HG03442 (cell line): Measurements from ENCODE around the gene IPCEF1.

Experiments
- ATAC-seq: cut with Tn5 transposase; IDR thresholded peaks from one replicate; pipeline ENCODE4 v1.9.1; 2021; ENCODE audit warnings: mild to moderate bottlenecking, moderate library complexity; ENCODE audit not compliant: unreplicated experiment

The IPCEF1 gene

GRCh38 chr6:154297721-154298120 is 58.9 kb downstream of the IPCEF1 start:
- no peak for ATAC-seq

- no peak for ATAC-seq
These were observed 59.4 kb downstream of the IPCEF1 start for GRCh38 chr6:154297210-154297609.

- ATAC-seq = no peak
These were observed 60.9 kb downstream of the IPCEF1 start for GRCh38 chr6:154295733-154296132.

DNA sequence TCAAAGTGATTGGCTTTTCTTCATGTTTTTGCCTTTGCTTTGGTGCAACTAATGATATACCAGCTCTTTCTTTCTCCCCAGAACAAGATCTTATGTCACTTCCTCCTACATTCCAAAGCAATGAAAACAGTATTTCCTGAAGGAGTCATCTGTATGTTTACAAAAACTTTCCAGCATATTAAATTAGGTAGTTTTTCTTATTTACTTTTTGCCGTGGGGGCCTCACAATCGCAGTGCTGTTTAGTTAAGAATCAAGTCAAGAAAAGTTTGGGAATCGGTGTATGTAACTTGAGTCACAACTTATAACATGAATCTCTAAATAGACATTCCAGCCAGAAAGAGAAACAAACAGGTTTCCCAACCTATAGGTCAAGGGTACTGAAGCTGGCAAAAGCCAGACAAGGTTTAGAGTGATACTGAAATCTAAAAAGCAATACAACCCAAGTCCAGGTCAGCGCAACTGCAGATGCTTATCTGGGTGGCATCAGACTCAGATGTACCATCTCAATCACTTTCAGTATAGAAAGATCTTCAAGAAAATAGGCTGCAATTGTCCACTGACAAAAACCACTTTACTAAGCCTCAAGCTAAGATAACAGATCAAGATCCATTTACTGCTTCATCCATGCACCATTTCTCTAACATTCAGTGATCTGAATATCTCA is 63.6 kb downstream of the IPCEF1 start:
- ATAC-seq = no peak

DNA sequence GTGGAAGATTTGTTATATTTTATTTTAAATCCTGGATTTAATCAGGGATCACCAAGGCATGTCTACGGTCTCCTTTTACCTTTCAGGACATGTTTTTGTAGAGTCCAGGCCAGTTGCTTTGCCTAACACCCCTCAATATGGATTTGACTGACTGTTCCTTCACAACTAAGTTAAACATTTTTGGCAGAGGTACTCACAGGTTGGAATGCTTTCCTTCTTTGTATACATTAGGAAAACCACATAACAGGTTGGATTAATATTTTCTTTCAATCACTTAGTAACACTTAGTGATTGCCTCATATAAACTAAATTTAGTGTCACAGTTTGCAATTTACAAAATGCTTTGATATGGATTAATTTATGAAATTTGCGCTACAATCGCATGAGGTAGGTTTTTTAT is 64.5 kb downstream of the IPCEF1 start:
- ATAC-seq = no peak

DNA sequence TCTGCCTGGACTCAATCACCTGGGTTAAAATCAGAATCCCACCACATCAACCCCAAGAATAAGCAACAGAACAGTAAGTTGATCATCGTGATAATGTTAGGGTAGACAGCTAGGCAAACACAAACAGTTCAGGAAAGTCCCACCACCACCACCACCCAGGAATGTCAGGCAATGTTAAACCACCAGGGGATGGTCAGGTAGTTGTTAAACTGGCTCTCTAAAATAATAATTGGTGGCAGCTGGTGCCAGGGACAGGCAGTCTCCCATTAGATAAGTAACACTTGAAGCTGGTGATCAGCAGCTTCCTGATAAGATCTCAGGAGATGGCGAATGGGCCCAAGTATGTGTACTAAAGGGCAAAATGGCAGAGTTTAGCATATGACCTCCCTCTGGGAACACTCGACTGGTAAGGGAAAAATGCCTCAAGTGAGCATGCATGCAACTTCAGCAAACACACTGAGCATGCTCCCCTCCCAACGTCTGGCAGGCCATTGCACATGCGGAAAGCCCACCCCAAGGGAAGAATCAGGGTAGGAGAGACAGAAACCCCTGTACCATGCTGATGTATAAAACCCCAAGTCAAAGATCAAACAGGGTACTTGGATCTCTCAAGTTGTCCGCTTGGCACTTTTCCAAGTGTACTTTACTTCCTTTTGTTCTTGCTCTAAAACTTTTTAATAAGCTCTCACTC is 66.6 kb downstream of the IPCEF1 start:
- ATAC-seq = peak; percentile 41

- no peak for ATAC-seq
These were observed 70.8 kb downstream of the IPCEF1 start for GRCh38 chr6:154285826-154286225.

GRCh38 chr6:154284313-154284853 is 72.2 kb downstream of the IPCEF1 start:
- no peak for ATAC-seq

- ATAC-seq = no peak
These were observed 76.1 kb downstream of the IPCEF1 start for GRCh38 chr6:154280521-154280920.

DNA sequence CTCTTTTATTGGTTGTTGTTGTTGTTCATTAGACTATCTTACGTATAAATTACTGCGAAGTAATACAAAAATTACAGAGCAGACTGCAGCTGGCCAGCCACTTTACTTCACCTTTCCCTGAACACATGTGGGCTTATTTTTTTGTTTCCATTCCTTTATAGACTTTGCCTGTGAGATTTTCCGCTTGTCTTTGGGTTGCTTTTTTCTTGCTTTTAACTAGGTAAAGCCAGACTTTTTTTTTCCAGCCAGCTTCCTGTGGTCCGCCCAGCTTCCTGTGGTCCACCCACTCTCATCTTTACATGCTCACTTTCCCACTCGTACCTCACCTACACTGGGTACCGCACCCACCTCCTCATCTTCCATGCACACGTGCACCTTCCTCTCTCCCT is 79.0 kb downstream of the IPCEF1 start:
- peak; percentile 47 for ATAC-seq

DNA sequence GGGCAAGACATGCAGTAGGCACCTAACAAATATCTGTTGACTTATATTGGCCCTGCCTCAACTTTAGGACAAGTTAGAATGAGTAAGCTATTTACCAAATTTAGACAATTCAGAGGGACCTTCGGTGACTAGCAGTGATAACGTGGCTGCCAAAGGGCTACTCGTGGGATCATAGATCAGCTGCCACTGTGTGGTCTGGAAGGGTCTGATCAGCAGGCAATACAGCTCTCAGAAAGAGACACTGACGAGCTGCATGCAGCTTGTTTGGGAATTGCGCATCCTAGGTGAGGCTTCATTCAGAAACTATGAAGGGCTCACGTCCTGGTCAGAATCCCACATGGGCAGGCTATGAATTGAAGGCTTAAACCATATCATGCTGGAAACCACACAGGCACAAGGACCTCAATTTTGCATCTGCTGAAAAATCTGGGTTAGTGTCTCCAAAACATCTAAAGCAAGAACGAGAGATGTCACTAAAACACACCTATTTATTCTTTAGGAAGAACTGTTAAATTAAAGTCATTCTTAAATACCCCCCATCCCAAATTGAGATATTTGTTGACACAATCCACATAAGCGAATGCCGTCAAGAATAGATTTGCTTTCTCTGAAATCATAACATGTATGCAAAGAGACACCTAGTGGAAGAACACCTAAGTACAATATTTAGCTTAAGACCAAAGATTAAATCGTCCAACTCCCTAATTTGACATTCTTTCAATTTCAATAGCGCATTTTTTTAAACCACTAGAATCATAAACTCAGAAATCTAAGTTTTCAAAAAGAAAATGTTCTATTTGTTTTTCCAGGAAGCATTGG is 79.6 kb downstream of the IPCEF1 start:
- ATAC-seq = peak; percentile 57

DNA sequence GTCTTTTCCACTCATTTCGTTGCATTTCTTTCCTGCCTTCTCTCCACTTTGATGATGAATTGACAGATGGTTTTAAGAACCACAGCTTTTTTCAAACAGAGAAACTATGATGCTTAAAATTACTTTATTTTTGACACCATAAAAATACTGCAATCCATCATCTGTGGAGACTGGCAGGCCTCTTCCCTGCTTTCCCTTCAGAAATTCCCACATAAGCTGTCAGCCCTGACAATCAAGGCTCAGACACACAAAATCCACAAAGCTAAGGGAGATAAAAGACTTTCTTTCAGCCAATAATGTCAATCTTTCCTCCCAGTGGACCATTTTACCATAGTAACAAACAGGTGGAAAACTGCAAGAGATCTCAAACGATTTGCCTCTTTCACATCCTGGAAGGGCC is 82.4 kb downstream of the IPCEF1 start:
- no peak for ATAC-seq

DNA sequence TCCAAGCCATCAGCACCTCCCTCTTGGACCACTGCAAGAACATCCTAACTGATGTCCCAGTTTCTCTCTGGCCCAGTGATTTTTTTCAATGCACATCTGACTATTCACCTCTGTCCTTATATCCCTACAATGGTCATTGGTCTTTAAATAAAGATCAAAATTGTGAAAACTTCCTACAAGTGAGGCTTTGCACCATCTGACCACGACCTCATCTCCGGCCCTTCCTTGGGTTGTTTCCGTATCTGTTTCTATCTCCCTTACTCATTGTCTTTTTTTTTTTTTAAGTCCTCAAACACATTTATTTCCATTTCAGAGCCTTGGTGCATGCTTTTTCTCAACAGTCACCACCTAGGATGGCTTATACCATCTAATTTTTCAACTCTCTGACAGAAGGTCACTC is 88.1 kb downstream of the IPCEF1 start:
- no peak for ATAC-seq

DNA sequence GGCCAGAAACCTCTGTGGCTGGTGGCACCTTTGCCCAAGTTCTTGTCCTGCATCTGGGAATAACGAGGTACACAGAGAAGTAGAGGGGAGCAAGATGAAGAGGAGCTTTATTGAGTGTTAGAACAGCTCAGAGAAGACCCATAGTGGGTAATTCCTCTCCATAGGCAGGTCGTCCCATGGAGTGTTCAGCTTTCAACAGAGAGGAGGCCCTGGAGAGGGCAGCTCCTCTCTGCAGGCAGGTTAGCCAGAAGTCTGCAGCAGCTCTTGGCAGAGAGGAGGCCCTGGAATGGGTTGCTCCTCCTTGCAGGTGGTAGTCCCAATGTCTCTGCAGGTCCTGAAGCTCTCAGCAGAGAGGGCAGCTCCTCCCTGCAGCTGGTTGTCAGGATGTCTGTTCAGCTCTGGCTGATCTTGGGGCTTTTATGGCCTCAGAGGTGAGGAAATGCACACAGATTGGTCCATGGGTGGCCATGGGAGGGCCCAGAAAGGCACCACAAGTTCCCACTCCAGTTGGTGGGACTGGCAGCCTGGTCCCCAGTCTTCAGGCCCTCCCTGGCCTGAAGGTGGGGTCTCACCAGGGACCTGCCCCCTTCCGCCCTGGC is 89.0 kb downstream of the IPCEF1 start:
- peak; percentile 63 for ATAC-seq

DNA sequence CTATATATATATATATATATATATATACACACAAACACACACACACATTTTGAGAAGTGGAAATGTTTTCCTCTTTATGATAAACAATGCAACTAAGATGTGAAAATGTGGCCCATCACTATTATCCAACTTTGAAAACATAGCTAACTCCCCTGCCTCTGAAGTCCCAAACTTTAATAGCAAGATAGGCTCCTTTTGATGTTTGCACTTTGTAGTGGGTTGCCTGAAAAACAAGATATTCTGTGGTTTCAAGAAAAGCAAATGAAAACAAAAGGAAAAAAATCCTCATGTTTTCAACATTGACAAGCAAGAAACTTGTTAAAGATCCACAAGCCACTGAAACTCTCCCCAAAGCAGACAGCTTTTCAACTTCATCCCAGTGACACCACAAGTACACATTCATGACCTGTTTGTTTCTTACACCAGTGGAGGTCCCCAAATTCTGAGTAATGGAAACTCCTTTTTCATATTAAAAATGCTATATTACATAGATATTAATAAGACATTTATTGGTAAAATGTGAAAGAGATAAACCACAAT is 90.0 kb downstream of the IPCEF1 start:
- no peak for ATAC-seq

- peak; percentile 24 for ATAC-seq
These were observed 94.8 kb downstream of the IPCEF1 start for GRCh38 chr6:154261688-154262397.

DNA sequence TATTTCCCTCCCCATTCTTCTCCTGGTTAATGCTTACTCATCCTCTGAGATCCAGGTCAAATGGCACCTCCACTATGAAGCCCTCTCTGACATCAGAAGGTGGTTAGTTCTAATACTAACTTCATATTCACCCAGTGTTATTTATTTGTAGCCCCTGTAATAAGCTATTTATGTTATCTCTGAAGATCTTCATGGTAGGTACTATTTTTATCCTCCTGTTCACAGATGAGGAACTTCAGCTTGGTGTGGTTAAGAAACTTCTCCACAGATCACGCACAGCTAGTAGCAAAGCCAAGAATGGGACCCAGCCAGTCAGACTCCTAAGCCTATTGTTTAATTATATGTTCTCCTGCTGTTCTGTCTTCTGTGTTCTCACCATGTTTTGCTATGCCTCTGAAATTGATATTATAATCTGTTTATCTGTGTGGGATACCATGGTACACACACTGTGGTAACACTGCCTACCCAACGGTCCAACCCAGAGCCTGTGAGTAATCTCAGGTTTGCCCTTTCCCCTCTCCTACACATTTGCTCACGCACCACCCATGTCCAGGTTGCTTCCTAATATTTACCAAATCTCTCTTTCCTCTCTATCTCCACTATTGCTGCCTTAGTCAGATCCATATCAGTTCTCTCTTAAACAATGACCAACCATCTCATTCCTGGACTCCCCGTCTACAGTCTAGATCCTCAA is 98.4 kb downstream of the IPCEF1 start:
- peak; percentile 78 for ATAC-seq

GRCh38 chr6:154257067-154257466 is 99.5 kb downstream of the IPCEF1 start:
- ATAC-seq = no peak

DNA sequence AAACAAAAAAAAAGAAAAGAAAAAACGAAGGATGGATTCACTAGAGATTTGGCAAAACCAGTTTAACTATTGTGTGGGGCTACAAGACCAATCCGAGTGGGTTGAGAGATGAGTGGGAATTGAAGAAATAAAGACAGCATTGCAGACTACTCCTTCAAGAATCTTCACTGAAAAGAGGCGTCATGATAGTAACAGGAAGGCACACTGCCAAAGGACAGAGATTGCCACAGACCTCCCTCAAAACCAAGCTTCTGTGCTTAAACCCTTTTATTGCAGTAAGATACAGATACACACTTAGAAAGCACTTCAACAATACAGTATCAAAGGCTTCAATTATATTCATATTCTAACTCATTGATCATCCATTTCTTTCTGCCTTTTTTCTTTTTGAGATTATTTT is 103.9 kb downstream of the IPCEF1 start:
- ATAC-seq = no peak

DNA sequence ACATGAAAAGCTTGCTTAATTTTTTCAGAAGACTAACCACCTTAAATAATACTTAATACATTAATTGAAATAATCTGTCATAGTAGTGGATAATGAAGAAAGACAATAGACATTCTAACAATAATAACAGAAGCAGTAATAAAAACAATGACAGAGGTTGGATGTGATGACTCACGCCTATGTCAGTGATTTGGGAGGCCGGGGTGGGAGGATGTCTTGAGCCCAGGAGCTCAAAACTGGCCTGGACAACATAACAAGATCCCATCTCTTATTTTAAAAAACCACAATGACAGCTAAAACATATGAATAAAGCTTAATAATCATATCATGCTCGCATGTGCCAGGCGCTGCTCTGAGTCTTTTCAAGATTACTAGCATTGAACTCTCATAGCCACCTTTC is 105.5 kb downstream of the IPCEF1 start:
- no peak for ATAC-seq
